ENCODE results near the gene TPO.
"Not testable (repeated sequence)": the region's sequence is repeated elsewhere in the genome, so short reads cannot be mapped to it uniquely, and the experiment has no call there.

The TPO gene

DNA sequence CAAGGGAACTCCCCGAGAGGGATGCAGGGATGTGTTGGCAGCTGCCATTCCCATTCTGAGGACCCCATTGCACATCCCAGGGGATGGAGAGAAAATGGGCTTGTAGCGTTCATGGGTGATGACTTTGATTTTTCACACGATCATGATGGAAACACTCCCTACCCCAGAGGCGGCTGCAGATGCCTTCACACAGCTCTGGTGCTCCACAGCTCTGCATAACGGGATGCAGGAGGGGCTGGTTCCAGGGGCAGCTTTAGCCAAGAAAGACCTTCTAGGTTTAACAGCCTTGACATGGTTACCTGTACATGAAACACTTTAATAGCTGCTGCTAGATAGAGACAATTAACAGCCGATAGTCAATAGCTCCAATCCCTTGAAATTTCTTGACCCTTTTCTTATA, 88.7 kb downstream of the TPO start:
- DNase-seq (ENCODE audit: low read depth in 2 of 2), result no peak

DNA sequence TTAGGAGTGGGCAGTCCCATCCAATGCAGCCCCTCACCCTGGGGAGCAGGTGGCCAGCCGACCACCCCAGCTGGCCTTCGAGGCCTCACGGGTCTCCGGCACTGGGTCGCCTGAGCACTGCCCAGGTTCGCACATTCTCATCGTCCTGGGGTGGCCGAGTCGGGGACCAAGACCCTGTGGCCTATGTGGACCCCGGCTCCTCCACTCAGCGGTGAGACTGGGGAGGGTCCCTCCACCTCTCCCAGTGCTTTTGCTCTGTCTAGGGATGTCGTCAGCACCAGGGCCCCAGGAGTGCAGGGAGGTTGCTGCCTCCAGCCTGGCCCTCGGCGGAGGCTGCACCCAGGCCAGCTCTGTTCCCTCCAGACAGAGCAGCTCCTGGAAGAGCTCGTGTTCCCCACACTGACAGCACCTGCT, 89.6 kb downstream of the TPO start:
- DNase-seq (ENCODE audit: low read depth in 2 of 2), result no peak

DNA sequence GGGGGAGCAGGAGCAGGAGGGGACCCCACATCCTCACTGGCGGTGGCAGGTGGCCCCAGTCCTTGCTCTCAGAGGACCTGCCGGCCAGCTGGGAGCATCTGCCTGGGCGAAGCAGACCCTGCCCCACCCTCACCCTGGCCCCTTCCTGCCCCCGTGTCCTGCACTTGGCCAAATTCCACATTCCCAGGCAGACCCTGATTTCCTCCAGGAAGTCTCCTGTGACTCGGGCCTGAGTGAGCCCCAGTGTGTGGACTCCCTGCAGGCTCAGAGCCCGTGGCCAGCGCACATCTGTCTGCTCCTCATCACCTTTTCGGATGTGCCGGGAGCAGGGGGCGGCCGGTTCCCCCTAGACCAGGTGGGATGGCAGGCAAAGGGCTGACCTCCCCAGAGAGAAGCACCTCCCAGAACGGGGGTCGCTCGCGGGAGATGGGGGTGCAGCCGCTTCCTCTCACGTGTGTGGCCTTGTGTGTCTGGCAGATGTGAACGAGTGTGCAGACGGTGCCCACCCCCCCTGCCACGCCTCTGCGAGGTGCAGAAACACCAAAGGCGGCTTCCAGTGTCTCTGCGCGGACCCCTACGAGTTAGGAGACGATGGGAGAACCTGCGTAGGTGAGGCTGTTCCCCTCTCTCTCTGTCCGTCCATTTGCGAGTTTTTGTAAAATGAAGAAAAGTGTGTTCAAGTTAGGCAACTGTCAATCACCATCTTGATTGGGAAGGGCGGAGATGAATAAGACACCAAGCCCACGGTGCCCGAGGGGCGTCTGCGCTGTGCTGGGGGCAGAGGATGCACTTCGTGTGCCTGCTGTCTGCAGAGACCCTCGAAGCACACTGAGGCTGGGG, 90.4 kb downstream of the TPO start:
- DNase-seq (ENCODE audit: low read depth in 2 of 2), result no peak

DNA sequence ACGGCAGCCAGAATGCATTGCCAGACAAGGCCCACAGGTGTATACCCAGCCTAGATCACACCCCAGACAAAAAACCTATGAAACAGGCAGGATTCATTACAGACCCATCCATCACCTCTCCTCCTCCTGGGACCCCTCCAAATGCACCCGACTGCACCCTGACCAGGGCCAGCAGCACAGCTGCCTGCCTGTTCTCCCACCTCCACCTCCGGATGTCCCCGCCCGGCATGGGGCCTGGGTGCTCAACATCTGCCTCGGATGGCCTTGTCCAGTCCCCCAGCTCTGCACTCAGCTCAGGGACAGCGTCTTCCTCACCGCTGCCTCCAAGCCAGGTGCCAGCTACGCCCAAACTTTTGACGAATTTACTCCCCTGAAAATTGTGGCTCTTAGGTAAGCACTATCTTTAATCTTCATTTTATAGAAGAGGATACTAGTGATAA, 91.1 kb downstream of the TPO start:
- DNase-seq (ENCODE audit: low read depth in 2 of 2), result no peak

DNA sequence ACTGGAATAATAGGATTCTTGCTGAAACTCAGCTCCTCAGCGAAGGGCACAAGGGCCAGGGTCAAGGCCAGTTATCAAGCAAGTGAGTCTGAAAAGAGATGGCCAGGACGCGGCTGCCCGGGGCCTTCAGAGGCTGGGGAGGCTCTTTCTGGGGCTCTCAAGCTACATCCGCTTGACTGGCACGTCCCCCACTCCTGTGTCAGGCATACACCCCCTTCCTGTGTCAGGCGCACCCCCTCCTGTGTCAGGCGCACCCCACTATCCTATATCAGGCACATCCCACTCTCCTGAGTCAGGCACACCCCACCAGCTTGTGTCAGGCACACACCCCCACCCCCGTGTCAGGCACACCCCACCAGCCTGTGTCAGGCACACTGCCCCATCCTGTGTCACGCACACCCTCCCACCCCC, 91.8 kb downstream of the TPO start:
- no peak for DNase-seq (ENCODE audit: low read depth in 2 of 2)

DNA sequence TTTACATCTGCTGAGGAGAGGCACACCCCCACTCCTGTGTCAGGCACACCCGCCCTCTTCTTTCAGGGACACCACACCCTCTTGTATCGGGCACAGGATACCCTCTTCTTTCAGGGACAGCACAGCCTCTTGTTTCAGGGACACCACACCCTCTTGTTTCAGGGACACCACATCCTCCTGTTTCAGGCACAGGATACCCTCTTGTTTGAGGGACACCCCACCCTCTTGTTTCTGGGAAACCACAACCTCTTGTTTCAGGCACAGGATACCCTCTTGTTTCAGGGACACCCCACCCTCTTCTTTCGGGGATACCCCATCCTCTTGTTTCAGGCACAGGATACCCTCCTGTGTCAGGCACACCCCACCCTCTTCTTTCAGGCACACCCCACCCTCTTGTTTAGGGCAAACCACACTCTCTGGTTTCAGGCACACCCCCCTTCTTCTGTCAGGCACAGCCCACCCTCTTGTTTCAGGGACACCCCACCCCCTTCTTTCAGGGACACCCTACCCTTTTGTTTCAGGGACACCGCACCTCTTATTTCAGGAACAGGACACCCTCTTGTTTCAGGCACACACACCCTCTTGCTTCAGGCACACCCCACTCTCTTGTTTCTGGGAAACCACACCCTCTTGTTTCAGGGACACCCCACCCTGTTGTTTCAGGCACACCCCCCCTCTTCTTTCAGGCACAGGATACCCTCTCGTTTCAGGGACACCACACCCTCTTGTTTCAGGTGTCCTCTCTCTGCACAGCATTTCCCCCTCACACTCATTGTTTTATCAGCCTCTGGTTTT, 96.2 kb downstream of the TPO start:
- DNase-seq (ENCODE audit: low read depth in 2 of 2), result no peak

DNA sequence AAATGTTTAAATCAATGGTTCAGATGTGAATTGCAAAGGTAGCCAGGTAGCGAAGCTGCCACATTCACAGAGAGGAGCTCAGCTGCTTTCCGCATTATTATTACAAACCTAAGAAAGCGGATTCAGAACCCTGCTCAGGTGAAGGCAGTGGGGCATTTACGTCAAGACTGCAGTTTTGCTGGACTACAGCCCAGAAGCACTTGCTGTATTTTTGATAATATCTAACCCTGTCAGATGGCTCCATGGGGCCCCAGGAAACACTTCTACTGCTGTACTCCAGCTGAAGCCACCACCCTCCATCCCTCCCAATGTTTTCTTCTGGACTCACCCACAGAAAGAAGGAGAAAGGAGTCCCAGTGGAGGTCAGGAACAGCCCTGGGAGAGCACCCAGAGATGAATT, 96.9 kb downstream of the TPO start:
- no peak for DNase-seq (ENCODE audit: low read depth in 2 of 2)

DNA sequence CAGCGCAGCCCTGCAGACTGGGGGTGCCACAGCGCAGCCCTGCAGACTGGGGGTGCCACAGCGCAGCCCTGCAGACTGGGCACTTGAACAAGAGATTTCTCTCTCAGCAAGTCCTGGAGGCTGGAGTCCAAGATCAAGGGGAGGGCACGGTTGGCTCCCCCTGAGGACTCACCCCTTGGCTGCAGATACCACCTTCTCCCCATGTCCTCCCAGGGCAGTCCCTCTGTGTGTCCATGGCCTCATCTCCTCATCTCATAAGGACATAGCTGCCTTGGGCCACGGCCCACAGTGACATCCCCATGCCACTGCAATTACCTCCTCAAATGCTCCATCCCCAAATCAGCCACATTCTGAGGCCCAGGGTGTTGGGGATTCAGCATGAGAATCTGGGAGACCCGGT, 98.2 kb downstream of the TPO start:
- DNase-seq (ENCODE audit: low read depth in 2 of 2), result no peak

DNA sequence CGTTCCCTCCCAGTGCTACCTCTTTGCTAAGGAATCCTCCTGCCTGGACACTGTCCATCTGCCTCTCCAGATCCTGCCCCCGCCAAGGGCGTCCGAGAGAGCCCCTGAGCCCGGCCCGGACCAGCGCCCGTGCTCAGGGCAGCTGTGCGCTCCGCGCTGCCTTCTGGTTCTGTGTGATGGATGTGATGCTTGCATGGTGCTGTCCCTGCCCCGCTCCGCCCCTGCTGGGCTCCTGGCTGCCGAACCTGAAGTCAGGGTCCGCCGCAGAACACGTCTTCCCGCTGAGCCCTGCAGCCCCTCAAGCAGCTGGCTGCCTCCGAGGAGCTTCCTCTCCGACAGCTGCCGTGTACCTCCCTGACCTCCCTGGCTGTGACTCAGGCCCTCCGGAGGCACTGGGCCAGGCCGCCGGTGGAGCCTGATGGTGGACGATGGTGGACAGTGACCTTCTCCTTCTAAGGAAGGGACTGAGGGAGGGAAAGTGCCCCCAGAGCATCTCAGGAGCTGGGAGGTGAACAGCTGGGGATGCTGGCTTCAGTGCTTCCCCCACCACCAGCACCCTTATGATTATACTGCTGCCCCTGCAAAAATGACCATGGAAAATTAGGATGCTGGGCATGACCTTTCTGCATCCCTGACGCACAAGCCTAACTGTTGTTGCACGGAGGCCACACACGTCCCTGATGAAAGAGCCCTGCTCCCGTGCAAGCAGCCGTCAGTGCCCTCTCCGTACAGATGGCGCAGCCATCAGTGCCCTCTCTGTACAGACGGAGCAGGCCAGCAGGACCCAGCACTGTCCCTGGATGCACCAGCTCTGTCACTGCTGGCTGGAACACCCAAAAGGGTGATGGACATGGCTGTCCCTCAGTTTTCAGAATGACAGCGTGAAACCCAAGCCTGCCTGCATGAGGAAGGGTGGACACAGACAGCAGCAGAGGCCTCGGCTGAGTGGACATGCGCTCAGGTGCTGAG, 99.3 kb downstream of the TPO start:
- no peak for DNase-seq (ENCODE audit: low read depth in 2 of 2)

DNA sequence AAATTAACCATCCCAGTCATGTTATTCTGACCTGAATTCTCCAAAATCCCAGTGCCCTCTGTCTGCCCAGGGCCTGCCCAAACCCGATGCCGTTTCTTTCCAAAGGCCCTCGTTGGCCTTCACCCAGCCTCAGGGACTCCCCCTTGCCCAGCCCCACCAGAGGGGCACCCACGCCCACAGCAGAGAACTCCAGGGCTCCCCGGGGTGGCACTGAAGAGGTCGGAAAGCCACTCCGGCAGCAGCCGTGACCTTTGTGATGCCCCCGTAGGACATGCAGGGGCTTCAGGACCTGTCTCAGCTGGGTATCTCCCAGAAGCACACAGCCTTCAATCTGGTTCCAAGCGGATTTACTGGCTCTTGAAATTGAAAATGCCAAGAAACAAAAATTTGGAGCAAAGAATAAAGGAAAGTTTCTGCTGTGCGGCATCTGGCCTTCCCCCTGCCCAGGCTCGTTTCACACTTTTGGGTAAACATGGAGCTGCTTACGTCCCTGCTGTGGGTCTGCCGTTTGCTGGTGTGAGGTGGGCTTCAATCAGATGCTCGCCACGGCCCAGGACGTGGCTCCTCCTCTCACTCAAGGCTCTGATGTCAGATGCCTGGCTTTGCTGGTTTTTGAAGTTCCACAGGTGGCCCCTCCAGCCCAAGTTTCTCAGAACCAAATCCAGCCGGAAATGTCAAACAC, 101.3 kb downstream of the TPO start:
- no peak for DNase-seq (ENCODE audit: low read depth in 2 of 2)

DNA sequence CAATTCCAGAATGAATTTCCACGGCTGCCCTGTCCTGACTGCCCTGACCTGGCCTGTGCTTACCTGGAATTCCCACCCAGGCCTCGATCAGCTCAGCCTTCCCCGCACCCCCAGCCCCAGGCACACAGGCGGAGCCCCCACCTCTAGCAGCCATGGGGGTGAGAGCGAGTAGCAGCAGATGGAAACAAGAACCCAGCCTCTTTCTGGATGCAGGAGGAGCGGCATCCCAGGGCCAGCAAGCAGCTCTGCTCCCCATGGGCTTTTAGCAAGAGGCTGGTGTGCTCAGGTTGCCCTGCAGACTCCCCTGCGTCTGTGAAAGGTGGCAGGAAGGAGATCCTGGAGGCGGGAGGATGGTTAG, 101.8 kb downstream of the TPO start:
- no peak for DNase-seq (ENCODE audit: low read depth in 2 of 2)

DNA sequence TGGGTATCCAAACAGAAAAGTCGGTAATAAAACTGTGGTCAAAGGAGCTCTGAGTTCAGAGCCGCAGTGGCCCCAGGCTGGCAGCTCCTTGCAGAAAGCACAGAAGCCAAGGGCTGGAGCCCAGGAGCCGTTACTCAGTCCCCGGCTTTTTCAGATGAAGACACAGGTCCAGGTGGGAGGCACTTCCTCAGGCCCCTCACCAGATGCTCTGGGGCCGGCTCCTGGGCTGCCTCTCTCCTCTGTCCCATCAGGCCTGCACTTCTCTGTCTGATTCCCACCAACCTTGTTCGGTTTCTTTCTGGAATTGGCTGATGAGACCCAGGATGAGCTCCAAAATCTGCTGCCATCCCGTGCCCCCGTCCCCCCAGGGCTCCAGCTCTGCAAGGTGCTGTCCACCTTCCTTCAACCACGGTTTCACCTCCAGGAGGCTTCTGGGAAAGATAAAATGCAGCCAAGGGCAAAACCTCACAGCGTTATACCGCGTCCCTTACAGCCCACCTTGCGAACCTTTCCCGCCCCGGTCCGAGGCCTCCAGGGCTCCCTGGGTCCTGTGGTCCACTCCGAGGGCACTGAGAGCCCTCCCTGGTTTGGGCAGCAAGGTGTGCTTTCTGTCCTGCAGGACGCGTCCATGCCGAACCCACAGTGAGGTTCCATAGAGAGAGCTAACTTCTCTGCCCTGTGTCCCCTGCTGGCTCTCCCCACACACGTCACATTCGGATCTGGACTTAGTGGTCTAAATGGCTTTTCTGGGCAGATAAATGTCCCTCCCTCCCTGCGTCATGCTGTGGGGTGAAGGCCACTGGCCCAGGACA, 102.9 kb downstream of the TPO start:
- DNase-seq (ENCODE audit: low read depth in 2 of 2), result no peak

DNA sequence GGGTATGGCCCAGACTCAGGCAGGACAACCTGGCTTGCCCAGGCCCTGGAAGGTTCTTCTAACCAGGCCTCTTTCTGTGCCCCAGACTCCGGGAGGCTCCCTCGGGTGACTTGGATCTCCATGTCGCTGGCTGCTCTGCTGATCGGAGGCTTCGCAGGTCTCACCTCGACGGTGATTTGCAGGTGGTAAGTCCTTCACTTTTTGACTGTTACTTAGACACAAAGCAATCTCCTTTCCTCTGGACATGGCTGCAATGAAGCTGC, 103.5 kb downstream of the TPO start:
- no peak for DNase-seq (ENCODE audit: low read depth in 2 of 2)

DNA sequence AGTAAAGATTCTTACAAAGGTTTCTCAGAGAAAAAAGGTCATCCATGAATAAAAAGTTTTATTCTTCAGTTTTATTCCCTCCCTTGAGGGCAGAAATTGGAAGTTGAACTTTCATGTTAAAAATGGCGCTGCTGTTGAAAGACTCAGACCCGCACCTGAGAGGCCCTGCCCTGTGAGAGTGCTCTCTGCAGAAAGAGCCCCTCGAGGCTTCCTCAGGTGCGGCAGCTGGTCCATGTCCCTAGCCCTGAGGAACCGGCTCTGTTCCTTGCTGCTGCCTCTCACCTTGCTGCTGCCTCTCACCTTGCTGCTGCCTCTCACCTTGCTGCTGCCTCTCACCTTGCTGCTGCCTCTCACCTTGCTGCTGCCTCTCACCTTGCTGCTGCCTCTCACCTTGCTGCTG, 104.0 kb downstream of the TPO start:
- not testable (repeated sequence) for DNase-seq (ENCODE audit: low read depth in 2 of 2)

DNA sequence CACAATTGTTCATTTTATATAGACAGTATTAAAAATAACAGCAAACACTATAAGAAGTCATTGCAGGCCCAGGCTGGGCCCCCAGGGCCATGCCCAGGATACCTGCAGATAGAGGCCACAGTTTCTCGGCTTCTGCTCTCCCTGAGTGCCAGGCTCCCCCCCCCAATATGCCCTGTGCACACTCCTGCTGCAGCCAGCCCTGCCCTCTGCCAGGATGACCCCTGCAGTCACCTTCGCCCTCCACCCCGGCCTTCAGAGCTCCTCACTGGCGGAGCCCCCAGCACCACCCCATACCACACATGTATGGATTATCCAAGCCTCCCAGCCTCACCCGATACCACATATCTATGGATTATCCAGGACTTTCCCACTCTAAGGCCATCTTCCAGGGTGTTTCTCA, 104.5 kb downstream of the TPO start:
- no peak for DNase-seq (ENCODE audit: low read depth in 2 of 2)

DNA sequence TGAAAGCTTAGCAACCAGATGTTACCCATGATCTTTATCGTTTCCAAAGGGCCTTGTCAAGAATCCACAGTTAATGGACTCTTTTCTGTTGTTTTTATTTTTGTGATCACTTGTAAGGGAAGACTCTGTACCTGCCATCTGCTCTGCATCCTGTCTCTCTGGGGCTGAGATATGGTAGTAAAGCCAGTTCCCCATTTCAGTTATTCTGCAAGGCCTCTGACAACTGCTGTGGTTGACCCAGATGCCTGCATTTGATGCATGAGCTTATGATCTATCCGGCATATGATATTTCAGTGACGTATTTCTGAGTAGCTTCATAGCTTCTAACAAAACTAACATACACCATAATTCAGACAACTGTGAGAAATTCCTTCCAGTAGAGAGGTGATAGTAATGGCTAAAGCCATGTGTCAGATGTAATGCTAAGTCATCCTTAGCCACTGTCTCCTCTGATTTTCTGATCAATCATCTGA, 105.1 kb downstream of the TPO start:
- DNase-seq (ENCODE audit: low read depth in 2 of 2), result no peak

DNA sequence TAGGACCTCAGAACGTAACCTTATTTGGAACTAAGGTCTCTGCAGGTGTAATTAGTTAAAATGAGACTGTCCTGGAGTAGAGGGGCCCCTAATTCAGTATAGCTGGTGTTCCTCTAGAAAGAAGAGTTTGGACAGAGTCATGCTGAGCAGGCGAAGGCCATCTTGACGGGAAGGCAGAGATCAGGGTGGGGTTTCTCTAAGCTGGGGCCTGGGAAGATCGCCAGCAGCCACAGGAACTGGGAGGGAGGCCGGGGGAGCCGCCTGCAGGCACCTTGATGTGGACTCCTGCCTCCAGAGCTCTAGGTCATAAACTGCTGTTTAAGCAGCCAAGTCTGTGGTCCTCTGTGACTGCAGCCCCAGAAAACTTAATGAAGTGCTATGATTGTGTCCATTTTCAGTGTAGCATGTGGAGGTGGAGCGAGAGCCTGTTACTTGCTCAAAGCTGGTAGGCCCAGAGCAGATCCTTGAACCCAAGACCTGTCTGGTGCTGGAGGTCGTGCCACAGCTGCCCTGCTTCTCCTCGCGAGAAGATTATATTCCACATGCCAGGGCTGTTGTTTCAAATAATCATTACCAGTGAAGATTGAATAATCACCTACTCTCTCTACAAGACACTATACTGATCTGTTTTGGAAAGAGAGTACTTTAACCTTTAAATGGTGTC, 105.7 kb downstream of the TPO start:
- DNase-seq (ENCODE audit: low read depth in 2 of 2), result no peak

DNA sequence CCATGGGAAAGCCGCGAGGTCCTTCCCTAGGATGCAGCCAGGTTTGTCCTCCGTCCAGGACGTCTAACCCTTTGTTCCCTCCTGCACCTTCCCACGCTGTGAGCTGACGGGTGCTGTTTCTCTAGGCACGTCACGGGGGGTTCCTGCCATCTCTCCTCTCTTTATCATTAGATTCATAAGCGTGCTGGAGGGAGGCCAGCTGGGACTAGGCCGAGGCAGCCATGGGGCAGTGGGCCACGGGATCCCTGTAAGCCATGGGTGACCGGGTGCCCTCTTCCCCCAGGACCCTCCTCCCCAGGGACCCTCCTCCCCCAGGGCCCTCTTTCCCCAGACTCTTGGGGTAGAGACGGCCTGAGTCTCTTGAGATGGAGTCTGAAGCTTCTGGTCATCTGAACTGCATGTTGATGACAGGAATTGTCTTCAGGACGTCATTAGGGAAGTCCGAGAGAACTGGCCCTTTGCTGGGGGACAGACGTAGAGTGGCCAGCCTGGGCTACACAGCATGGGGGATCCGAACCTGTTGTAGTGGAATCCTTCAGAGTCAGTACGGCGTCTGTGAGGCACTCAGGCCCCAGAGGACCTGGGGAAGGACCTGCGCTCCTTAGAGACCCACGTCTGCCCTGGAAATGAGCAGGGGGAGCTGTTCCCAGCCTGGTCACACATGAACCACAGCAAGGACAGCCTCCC, 108.1 kb downstream of the TPO start:
- DNase-seq (ENCODE audit: low read depth in 2 of 2), result no peak
